ENCODE data around the gene CEND1.

DNA sequence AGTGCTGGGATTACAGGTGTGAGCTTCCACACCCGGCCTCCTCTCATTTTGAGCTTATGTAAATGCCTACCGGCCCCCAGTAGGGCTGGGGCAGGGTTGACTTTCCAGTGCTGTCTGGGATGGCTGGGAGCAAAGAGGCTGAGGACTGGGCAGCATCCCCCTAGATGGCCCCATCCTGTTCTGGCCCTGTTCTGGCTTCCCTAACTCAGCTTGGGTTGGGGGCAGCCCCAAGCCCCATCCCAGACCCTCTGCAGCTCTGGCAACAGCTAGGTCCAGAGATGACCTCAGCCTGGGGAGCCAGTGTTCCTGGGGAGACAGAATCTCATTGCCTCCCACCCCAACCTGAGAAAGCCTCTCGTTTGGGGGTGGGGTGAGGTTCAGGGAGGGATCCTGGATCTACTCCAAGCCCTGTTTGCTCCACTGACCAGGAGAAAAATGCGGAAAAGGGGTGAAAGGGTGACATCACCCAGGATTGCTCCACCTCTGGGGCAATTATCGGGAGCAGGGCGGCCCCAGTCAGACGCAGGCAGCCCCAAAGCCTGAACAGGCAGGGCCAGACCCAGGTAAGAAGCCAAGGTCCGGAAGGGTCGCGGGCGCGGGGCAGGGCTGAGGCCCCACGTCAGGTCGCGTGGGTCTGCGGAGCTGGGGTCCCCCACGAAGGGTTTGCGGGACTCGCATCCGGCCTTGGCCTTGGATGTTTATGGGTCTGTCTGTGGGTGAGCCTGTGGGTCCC is 28.7 kb upstream of the CEND1 start, which contains the start of gene PNPLA2:
- TF ChIP-seq, protein P1, sequence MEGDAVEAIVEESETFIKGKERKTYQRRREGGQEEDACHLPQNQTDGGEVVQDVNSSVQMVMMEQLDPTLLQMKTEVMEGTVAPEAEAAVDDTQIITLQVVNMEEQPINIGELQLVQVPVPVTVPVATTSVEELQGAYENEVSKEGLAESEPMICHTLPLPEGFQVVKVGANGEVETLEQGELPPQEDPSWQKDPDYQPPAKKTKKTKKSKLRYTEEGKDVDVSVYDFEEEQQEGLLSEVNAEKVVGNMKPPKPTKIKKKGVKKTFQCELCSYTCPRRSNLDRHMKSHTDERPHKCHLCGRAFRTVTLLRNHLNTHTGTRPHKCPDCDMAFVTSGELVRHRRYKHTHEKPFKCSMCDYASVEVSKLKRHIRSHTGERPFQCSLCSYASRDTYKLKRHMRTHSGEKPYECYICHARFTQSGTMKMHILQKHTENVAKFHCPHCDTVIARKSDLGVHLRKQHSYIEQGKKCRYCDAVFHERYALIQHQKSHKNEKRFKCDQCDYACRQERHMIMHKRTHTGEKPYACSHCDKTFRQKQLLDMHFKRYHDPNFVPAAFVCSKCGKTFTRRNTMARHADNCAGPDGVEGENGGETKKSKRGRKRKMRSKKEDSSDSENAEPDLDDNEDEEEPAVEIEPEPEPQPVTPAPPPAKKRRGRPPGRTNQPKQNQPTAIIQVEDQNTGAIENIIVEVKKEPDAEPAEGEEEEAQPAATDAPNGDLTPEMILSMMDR (IDR thresholded peaks at IDR 0.05; ENCODE audit: borderline replicate concordance, extremely low read depth, low read length, poor library complexity, severe bottlenecking): no peak
- TF ChIP-seq EZH2 (IDR thresholded peaks at IDR 0.05; ENCODE audit: borderline replicate concordance, low read depth, low read length, severe bottlenecking): no peak

Data from DND-41 (cell line).